HL-60 (cell line): ENCODE data around the gene MSI1.

Source experiments
- CTCF ChIP-seq: IDR thresholded peaks from one replicate; pipeline ENCODE4 v1.5.1; 2011; ENCODE audit warnings: low read length, control low read depth, inconsistent platforms; ENCODE audit not compliant: insufficient read depth
- GABPA ChIP-seq: IDR thresholded peaks from 2 replicates; pipeline ENCODE4 v1.6.1; 2012; ENCODE audit warnings: low read depth
- POLR2AphosphoS5 ChIP-seq: IDR thresholded peaks from 2 replicates; pipeline ENCODE4 v1.6.1; 2012; ENCODE audit warnings: low read depth
- REST ChIP-seq: IDR thresholded peaks from 2 replicates; pipeline ENCODE4 v1.6.1; 2012; ENCODE audit warnings: low read depth; ENCODE audit not compliant: insufficient replicate concordance

- TF ChIP-seq REST (no peak), GABPA (no peak), CTCF (no peak), POLR2AphosphoS5 (no peak)
Observed at GRCh38 chr12:120327593-120327992, 41.4 kb downstream of the MSI1 start, which contains the start of gene PLA2G1B.
